GM18499 (cell line): ENCODE measurements around the gene TBC1D3B.
"Not testable (repeated sequence)": the region's sequence is repeated elsewhere in the genome, so short reads cannot be mapped to it uniquely, and the experiment has no call there.

Source experiments
- ATAC-seq: cut with Tn5 transposase; IDR thresholded peaks from one replicate; pipeline ENCODE4 v1.9.1; 2021; ENCODE audit warnings: moderate number of reproducible peaks; ENCODE audit not compliant: insufficient read depth, unreplicated experiment

TBC1D3B gene

GRCh38 chr17:36201506-36201905 lies 25.1 kb upstream of the TBC1D3B start:
- not testable (repeated sequence) for ATAC-seq

- ATAC-seq: not testable (repeated sequence)
Observed at GRCh38 chr17:36201102-36201501, 24.7 kb upstream of the TBC1D3B start.

DNA sequence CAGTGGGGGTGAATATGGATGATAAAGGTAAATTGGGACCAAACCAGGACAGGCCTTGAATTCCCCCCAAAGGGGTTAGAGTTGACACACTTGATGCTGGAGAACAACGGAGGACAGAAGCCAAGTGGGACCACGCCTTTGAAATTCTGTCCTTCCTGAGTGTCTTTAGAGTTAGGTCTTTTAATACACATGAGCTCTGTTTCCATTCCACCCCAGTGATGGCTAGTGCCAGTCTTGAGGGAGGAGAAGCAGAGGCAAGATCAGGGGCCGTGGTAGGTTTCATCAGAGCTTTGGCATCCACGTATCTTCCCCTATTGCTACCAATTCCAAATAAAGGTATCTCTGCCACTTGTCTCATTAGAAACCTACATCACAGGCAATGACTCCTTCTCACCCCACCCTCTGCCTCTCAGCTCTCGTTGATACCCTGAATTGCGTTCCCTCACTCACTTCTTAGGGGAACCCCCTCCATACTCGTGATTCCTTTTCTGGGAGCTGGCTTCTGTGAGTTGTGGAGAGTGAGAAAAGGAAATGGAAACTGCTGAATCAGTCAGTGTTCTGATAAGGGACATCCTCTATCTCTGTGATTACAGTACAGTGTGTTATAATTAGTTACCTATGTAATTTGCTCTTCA lies 22.5 kb upstream of the TBC1D3B start:
- ATAC-seq: no peak

- ATAC-seq: no peak
Observed at GRCh38 chr17:36197387-36197703, 20.9 kb upstream of the TBC1D3B start.

DNA sequence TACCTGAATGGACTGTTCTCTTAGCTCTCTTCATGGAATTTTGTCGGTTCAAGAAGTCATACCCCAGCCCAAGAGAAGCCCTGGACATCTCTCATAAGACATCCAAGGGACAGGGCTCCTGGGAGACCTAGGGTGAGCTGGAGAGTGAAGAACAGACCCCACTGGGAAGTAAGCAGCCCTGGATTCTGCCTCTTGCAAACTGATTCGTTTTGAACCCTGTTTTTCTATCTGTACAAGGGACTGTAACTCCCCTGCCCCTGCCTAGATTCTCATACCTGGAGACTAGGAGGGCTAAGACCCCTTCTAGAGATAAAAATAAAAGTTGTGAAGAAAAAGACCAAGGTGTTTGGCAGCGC lies 19.7 kb upstream of the TBC1D3B start:
- no peak for ATAC-seq

DNA sequence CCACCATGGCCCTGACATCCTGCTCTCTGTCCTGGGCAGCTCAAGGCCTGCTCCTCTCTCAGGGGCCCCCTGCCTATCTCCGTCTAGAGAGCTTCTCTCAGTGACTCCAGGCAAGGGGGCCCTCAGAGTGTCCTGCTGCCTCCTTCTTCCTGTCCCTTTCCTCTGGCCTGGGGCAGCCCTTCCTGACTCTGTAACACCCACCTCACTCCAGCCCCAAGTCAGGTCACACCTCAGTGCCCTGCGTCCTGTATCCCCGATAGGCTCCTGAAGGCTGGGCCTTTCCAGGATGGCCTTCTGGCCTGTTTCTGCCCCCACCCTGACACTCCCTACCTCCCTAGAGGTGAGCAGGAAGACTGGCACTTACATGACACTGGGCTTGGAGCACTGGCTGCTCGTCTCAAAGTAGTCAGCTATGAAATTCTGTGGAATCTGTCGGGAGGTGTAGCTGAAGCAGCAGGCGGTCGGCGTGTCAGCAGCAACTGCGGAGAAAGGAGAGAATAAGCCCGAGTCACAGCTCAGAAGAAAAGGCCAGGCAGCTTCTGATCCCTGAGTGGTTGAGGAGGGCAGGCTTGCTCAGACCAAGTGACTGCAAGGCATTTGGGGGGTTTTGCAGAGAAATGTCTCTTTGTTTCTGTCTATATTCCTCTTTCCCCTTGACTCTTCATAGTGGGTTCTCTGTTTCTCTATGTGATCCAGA lies 19.1 kb upstream of the TBC1D3B start:
- ATAC-seq: no peak

GRCh38 chr17:36194832-36195433 lies 18.5 kb upstream of the TBC1D3B start:
- not testable (repeated sequence) for ATAC-seq

GRCh38 chr17:36194147-36194831 lies 17.9 kb upstream of the TBC1D3B start:
- ATAC-seq: not testable (repeated sequence)

- ATAC-seq: no peak
Observed at GRCh38 chr17:36193216-36193775, 16.9 kb upstream of the TBC1D3B start.

- not testable (repeated sequence) for ATAC-seq
Observed at GRCh38 chr17:36190549-36191330, 14.3 kb upstream of the TBC1D3B start.

DNA sequence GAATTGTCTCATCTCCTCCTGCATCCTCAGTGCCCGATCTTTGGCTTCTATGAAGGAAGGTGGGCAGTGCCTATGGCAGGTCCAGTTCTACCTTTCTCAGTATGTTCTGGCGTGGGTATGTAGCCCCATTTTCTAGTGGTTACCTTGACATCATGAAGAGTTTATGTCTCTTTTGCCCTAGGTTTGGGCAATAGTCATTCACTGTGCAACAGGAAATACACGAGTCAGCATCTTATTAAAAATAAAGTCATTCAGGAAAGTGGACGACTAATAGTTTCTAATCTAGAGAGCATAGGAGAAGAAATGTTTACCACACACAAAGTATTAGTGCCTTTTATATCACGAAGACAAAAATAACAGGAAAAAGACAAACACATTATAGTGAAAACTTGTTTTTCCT lies 13.6 kb upstream of the TBC1D3B start:
- not testable (repeated sequence) for ATAC-seq

- ATAC-seq: peak; percentile 35
Observed at GRCh38 chr17:36188891-36189306, 12.5 kb upstream of the TBC1D3B start.

DNA sequence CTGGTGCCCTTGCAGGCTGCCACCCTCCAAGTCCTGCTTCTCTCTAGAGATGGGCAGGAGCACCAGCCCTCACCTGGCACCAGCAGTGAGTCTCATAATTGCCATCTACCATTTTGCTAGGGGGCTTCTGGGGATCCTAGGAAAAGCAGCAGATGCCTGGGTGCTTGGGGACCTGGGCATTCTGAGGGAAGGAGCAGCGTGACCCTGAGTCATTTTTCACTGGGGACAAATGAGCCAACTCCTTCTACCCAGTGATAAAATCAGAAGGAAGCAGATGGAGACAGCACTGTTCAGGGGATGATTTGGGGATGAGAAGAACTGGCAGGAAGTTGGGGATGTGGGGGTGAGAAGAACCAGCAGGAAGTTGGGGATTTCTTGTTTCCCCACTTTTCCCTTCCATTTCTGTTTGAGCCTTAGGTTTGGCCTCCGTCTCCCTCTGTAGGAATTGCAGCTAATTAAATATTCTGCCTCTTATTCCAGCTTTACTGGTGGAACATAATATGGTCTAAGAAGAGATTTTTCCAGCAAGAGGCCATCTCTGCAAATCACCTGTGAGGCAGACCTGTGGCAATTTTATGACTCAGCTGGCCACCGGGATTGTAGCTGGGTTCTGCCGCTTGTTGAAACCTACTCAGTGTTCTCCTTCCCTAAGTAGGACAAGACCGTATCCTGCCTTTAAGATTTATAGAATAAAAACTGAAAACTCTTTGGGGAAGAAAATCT lies 11.7 kb upstream of the TBC1D3B start:
- ATAC-seq: not testable (repeated sequence)

- ATAC-seq: not testable (repeated sequence)
Observed at GRCh38 chr17:36186810-36187763, 10.7 kb upstream of the TBC1D3B start.

- ATAC-seq: no peak
Observed at GRCh38 chr17:36185416-36185815, 9.0 kb upstream of the TBC1D3B start.

GRCh38 chr17:36184023-36184765 lies 7.8 kb upstream of the TBC1D3B start:
- no peak for ATAC-seq

DNA sequence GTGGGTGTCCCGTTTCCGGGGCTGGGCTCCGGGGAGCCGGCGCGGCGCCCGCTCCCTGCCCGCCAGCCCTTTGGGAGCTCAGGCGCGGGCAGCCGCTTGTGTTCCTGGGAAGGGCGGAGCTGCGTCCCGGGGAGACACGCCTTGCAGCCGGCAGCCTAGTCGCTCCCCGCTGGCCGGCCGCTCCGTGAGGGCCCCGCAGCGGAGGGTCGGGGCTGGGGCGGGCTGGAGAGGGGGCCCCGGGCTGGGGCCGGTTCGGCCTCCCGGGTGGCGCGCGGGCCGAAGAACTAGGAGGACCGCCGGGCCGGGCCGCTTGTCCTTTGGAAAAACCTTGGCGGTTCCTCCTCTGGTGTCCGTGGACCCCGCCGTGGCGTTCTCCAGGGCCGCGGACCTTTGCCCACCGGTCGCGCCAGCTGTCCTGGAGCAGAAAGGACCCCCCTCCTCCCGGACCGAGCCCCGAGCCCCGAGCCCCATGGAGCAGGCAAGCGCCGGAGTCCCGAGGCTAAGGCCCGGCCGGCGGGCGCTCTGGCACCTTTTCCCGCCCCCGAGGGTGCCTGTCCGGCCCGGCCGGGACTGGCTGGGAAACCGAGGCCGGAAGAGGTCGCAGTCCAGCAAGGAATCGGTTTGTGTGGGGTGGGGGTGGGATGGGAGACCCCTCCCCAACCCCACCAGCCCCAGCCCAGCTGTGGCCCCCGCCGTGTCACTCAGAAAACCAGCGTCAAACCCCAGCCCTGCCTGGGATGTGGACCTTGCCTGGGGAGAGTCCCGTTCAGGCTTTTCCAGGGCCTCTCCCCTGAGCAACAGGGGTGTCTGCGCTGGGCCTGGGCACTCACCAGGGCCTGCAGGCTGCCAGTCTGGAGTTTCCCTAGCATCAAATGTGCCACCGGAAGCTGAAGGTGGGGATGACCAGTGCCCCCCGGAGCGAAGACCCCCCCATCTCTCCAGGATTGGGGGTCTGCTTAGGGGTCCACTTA lies 6.8 kb upstream of the TBC1D3B start:
- no peak for ATAC-seq
